GM19238 (cell line): ENCODE measurements around the gene ALKBH5.

Experiments
- DNase-seq: peaks from one replicate; pipeline ENCODE4 v3.0.0; 2011; ENCODE audit warnings: low spot score; ENCODE audit not compliant: insufficient read length

The ALKBH5 gene

GRCh38 chr17:18241229-18241871, 57.7 kb downstream of the ALKBH5 start:
- no peak for DNase-seq

GRCh38 chr17:18245038-18245776, 61.6 kb downstream of the ALKBH5 start:
- DNase-seq: no peak

DNA sequence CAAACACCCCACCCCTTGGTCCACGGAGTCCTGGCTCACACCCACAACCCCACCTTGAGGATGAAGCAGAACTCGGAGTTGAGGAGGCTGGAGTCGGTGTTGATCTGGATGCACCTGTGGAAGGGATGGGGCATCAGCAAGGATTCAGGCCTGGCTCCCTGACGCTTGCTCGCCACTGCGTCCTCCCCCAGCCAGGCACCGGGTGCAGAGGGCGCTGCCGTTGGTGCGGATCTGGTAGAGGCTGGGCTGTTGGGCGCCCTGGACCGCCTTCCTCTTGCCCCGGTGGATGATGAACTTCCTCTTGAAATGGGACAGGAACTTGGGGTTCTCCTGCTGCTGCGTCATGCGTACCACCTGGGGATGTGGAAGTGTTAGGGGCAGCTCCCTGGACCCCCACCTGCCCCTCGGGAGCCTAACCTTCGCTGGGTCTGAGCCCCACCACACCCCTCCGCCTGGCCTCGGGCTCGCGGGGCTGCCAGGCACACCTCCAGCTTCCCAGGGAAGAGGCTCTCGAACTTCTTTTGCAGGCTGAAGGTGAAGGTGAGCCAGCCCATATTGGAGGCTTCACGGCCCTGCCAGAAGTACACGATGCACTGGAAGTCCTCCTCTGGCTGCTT, 62.6 kb downstream of the ALKBH5 start:
- DNase-seq: no peak

DNA sequence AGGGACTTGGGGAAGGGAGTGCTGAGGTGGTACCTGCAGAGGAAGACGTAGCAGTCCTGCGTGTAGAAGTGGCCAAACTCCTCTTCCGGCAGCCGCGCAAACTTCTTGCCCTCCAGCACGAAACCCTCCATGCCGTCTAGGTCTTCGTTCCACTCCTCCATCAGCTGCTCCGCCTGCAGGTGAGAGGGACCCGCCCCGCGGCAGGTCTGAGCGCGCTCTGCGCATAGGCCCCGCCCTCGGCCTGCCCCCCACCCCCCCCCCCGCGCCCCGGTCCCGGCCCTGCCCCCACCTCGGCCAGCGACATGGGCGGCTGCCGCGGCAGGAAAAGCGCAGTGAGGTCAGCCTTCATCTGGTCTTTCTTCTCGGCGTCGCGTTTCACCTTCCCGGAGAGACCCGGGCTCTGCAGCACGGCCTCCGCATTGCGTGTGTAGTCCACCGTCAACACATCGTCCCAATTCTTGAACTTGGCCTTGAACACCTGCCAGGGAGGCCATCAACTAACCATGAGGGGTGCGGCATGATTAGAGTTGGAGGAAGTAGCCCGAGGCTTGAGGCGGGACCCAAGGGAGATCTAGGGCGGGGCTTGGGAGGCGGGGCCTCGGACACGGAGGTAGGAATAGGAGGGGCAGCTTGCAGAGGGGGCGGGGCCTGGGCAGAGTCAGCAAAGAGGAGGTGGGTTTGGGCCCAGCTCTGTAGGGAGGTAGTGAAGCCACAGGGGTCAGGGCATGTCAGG, 63.4 kb downstream of the ALKBH5 start:
- DNase-seq: peak; percentile 38

DNA sequence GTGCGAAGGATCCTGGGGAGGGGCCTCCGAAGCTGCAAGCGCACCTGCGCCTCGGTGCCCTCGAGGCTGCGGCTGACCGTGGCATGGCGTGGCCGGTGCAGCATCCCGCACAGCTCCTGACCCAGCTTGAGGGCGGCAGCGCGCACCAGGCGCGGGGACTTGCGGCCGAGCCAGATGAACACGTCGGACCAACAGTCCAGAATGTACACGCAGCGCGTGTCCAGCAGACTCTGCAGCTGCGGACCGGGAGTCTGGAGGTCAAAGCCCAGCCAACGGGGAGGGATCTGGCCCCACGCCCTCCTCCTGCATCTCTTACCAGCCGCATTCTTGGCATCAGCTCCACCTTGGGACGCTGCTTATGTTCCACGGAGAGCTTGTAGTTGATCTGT, 64.0 kb downstream of the ALKBH5 start:
- no peak for DNase-seq

DNA sequence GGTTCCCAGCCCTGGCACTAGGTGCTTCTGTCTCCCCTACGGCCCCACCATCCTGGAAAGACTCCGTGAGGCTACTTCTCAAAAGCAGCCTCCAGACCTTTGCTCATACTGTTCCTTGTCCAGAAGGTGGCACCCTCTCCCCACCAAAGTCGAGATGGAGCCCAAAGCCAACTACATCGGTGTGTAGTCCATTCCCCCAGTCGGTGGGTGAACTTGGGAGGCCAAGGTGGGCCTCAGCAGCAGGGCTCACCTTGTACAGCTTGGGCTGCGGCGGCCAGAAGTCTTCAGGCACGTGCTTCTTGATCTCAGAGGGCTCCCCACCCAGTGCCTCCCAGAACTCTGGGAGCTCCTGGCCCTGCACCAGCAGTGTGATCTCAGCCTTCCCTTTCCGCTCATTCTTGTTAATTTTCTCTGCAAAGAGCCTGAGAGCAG, 64.7 kb downstream of the ALKBH5 start:
- DNase-seq: peak; percentile 91

DNA sequence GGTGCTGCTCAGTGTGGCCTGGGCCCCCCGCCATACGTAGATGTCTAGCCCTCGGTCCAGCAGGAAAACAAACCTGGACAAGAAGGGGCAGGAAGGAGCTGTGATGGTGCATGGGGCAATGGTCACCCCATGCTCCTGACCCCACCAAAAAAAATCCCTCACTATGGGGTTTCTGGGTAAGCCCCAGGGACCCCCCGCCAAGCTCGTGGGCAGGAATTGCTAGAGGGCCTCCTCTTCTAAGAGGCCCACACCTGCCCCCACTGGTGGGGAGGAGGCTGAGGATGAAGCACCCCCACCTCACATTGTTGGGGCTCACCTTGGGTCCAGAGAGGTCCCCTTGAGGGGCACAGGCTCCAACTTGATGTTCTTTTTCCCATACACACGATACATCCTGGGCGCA, 65.2 kb downstream of the ALKBH5 start:
- no peak for DNase-seq

- DNase-seq: no peak
Observed at GRCh38 chr17:18250259-18250658, 66.6 kb downstream of the ALKBH5 start.

- no peak for DNase-seq
Observed at GRCh38 chr17:18250708-18251107, 67.1 kb downstream of the ALKBH5 start.

GRCh38 chr17:18251204-18251603, 67.6 kb downstream of the ALKBH5 start:
- DNase-seq: no peak

DNA sequence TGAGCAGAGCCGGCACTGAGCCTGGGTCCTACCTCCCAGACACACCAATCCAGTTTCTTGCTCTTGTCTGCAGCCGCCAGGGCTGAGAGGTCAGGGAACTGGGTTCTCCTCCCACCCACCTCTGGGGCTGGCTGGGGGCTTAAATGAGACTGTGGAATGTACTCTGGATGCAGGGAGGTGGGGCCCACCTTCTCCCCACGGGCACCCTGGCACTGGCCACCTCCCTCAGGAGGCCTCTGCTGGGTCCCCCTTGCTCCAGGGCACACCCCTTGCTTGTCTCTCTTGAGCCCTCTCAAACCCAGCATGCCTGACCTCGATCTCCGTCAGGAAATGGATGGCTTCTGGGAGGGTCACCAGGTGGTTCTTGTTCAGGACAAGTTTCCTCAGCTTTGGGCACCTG, 68.5 kb downstream of the ALKBH5 start:
- no peak for DNase-seq

- no peak for DNase-seq
Observed at GRCh38 chr17:18253187-18253884, 69.7 kb downstream of the ALKBH5 start.

DNA sequence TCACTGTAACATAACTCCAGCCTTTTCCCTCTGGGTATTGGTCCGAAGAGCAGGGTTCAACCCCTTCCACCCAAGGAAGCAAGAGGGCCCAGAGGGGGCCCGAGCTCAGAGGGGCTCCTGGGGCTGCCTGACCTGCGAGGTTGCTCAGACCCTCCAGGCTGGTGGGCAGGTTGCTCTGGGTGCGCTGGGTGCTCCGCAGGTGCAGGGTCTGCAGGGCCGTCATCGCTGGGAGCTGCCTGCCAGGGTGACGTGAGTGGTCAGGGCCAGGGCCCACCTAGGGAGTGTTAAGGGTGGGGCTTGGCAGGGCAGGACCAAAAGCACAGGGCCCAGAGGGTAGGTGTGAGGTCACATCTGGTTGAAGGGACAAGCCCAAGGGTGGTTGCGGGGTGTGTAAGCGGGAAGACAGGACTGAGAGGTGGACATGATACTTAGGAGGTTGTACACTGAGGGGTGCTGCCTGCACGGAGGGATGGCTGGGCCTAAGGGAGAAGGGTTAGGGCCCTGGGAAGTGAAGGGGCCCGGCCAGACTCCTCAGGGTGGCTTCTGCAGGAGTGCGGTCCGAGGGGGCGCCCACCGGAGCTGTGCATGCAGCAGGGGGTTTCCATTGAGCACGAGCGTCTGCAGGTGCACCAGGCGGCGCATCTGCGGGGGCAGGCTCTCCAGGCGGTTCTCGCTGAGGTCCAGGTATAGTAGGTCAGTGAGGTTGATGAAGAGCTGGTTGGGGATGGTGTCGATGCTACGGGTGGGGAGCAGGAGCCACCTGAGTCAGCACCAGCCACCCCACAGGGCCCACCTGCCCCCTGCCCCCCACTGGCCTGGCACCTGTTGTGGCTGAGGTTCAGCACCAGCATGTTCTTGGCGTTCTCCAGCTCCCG, 70.6 kb downstream of the ALKBH5 start:
- no peak for DNase-seq

DNA sequence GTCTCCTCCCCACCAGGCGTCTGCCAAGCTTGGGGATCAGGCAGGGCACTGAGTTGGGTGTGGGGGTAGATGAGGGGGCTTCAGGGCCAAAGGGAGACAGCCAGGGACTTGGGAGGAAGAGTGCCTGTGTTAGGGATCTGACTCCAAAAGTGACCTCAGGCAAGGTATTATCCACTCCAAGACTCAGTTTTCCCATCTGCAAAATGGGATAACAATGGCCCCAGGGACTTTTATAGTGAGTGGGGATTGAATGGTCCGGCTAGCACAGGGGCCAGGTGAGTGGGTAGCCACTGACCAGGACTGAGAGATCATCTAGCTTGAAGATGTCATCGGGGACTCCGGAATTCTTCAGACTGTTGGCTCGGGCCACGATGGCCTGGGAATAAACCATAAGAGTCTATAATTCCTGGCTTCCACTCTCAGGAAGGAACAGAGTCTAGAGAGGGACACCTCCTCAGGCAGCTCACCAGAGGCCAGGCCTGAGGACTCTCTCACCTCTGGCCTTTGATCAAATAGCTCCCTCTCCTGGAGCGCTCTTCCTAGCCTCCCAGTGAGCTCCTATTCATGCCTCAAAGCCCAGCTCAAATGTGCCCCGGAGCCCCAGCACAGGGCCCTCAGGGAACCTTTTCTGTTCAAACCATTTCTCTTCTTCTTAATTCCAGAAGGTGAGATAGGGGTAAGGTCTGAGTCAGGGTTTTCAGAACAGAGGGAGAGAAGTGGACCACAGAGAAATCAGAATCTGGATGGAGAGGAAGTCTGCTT, 71.4 kb downstream of the ALKBH5 start:
- no peak for DNase-seq

DNA sequence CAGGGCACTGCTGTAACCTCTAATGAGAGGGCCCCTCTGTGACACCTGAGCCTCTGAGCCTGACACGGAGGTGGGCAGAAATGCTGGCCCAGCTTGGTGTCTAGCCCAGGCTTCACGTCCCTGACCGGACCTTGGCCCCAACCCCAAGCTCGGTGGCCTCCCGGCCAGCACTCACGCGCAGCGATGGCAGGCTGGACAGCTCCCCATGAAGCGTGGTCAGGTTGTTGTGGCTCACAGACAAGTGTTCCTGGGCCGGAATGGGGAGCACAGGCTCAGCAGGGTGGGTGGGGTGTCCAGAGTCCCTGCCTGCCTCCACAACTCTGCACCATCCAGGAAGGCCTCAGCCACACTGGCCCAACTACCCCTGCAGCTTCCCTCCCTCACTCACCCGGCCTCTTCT, 72.7 kb downstream of the ALKBH5 start:
- no peak for DNase-seq

GRCh38 chr17:18256776-18257175, 73.1 kb downstream of the ALKBH5 start:
- DNase-seq: no peak

DNA sequence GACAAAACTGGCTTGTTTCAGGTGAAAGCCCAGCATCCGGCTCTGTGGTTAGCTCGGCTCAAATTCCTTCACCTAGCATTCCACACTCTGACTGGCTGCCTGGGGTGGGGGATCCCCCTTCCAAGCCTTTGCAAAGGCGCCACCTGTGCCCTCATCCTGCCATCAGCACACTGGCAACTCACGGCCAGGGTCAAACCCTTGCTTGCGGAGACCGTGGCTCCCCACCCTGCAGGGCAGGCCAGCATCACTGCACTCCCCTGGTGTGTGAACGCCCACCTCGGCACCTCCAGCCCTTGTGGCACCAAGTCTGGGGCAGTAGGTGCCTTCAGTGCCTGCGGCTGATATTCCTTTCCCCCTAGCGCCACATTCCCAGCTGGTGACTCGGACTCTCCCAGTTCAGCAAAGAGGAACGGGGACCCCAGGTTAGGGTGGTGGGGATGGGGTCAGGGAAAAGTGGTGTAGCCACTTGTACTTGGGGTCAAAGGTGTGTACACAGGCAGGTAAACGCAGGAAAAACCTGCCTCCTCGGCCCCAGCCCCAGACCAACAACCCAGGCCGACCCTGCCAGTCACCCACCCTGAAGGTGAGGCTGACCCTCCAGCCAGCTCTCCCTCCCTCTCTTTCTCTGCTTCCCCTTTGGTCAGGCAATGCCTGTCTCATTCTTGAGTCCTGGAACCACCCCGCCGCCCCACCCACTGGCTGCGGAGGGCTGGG, 73.8 kb downstream of the ALKBH5 start:
- DNase-seq: no peak

GRCh38 chr17:18257982-18258355, 74.3 kb downstream of the ALKBH5 start:
- peak; percentile 61 for DNase-seq
